Astrocyte (in vitro differentiated cells and primary cell): Measurements from ENCODE around the gene CRLF1. TPM values are rescaled to one million over a fixed set of nuclear protein-coding genes. Genes with fewer than 3 reads are reported as not detected.
A peak's percentile ranks its signal among the peaks of the same experiment; 100 is the strongest.

Source experiments
- DNase-seq: peaks from one replicate; pipeline ENCODE4 v3.0.0-alpha.2; 2010; ENCODE audit warnings: low read depth
- FAIRE-seq: peaks from 2 replicates; lab custom pipeline; 2011; peaks lifted over from hg19 to GRCh38; lab: Jason Lieb, UNC
- H2AFZ ChIP-seq: 2 replicates; pipeline ENCODE4 v1.6.0; 2012; ENCODE audit warnings: low read depth, low read length, inconsistent platforms
- H3K27ac ChIP-seq: 2 replicates; pipeline ENCODE4 v1.5.1; 2011; ENCODE audit warnings: low read depth, low read length, inconsistent platforms
- H3K27me3 ChIP-seq: 2 replicates; pipeline ENCODE4 v1.6.0; 2011; ENCODE audit warnings: low read length, inconsistent platforms; ENCODE audit not compliant: insufficient read depth
- H3K36me3 ChIP-seq: 2 replicates; pipeline ENCODE4 v1.5.1; 2011; ENCODE audit warnings: low read length, inconsistent platforms; ENCODE audit not compliant: insufficient read depth
- H3K4me1 ChIP-seq: 2 replicates; pipeline ENCODE4 v1.5.1; 2011; ENCODE audit warnings: low read length, inconsistent platforms; ENCODE audit not compliant: insufficient read depth
- H3K4me2 ChIP-seq: 2 replicates; pipeline ENCODE4 v1.6.0; 2012; ENCODE audit warnings: low read length, inconsistent platforms
- H3K4me3 ChIP-seq: 2 replicates; pipeline ENCODE4 v1.5.1; 2011; ENCODE audit warnings: low read depth, mild to moderate bottlenecking, low read length, inconsistent platforms; ENCODE audit not compliant: insufficient read depth
- H3K79me2 ChIP-seq: 2 replicates; pipeline ENCODE4 v1.6.0; 2012; ENCODE audit warnings: mild to moderate bottlenecking, low read length, inconsistent platforms; ENCODE audit not compliant: insufficient read depth
- H3K9ac ChIP-seq: 2 replicates; pipeline ENCODE4 v1.6.0; 2012; ENCODE audit warnings: mild to moderate bottlenecking, low read length, inconsistent platforms
- H3K9me3 ChIP-seq: 2 replicates; pipeline ENCODE4 v1.5.1; 2012; ENCODE audit warnings: low read depth, mild to moderate bottlenecking, low read length, inconsistent platforms; ENCODE audit not compliant: insufficient read depth
- H4K20me1 ChIP-seq: 2 replicates; pipeline ENCODE4 v1.6.0; 2012; ENCODE audit warnings: low read length, inconsistent platforms; ENCODE audit not compliant: insufficient read depth
- H3K27ac Mint-ChIP-seq: one replicate; pipeline ENCODE4 v1.8.0; 2021; ENCODE audit warnings: mild to moderate bottlenecking, mixed read lengths; ENCODE audit not compliant: unreplicated experiment
- H3K27me3 Mint-ChIP-seq: one replicate; pipeline ENCODE4 v1.8.0; 2021; ENCODE audit warnings: low read depth, mixed read lengths; ENCODE audit not compliant: unreplicated experiment
- H3K36me3 Mint-ChIP-seq: one replicate; pipeline ENCODE4 v1.8.0; 2021; ENCODE audit warnings: low read depth, mixed read lengths; ENCODE audit not compliant: unreplicated experiment
- H3K4me1 Mint-ChIP-seq: one replicate; pipeline ENCODE4 v1.8.0; 2021; ENCODE audit warnings: low read depth, mixed read lengths; ENCODE audit not compliant: unreplicated experiment
- H3K4me3 Mint-ChIP-seq: one replicate; pipeline ENCODE4 v1.8.0; 2021; ENCODE audit warnings: mild to moderate bottlenecking, moderate library complexity, mixed read lengths; ENCODE audit not compliant: unreplicated experiment
- H3K9me3 Mint-ChIP-seq: one replicate; pipeline ENCODE4 v1.8.0; 2021; ENCODE audit warnings: mild to moderate bottlenecking, mixed read lengths; ENCODE audit not compliant: unreplicated experiment
- CTCF ChIP-seq: IDR thresholded peaks from 2 replicates; pipeline ENCODE4 v1.5.1; 2011; ENCODE audit warnings: low read depth, mild to moderate bottlenecking, inconsistent platforms, low read length, moderate library complexity; ENCODE audit not compliant: insufficient read depth
- EZH2 ChIP-seq: IDR thresholded peaks from 2 replicates; pipeline ENCODE4 v1.6.1; 2012; ENCODE audit warnings: mild to moderate bottlenecking, low read length, inconsistent platforms; ENCODE audit not compliant: insufficient read depth
- total RNA-seq: library from RNA; stranded (reverse); gene quantifications from 2 replicates; pipeline ENCODE4 v1.2.1, GENCODE V29; 2021

The CRLF1 gene
- total RNA-seq, 1 donor from 2014 or later: 18.5 TPM

- Histone ChIP-seq H3K4me1 (peaks cover 9% of the 10 kb centered on the region), H3K4me2 (peak overlapping the region; percentile 14), H4K20me1 (peaks cover 19% of the 10 kb centered on the region), H3K9me3 (peaks cover 2% of the 10 kb centered on the region), H3K79me2 (no peaks in the 10 kb centered on the region), H3K36me3 (no peaks in the 10 kb centered on the region), H3K27ac (no peak overlapping the region), H3K4me3 (no peak overlapping the region), H3K9ac (no peak overlapping the region), H2AFZ (no peak overlapping the region), H3K27me3 (peaks cover 62% of the 10 kb centered on the region)
- Mint-ChIP-seq H3K27ac (no peak overlapping the region), H3K9me3 (peaks cover 8% of the 10 kb centered on the region), H3K36me3 (no peaks in the 10 kb centered on the region), H3K4me1 (peaks cover 5% of the 10 kb centered on the region), H3K27me3 (peaks cover 64% of the 10 kb centered on the region), H3K4me3 (peak overlapping the region; percentile 70)
- no peak for DNase-seq
- no peak for FAIRE-seq
- TF ChIP-seq EZH2: peak; percentile 49
- no peak for TF ChIP-seq CTCF
Observed at GRCh38 chr19:18611327-18612050, 4.9 kb upstream of the CRLF1 start.

- H3K4me1 Mint-ChIP-seq: peaks cover 5% of the 10 kb centered on the region
- TF ChIP-seq EZH2 (peak; percentile 83), CTCF (no peak)
- FAIRE-seq (no peak), DNase-seq (no peak)
- peaks cover 59% of the 10 kb centered on the region for H3K27me3 Mint-ChIP-seq
- no peaks in the 10 kb centered on the region for H3K36me3 ChIP-seq
- H3K9me3 Mint-ChIP-seq: peaks cover 4% of the 10 kb centered on the region
- no peak overlapping the region for H3K4me3 ChIP-seq
- H3K36me3 Mint-ChIP-seq: no peaks in the 10 kb centered on the region
- no peak overlapping the region for H2AFZ ChIP-seq
- H3K9ac ChIP-seq: no peak overlapping the region
- no peaks in the 10 kb centered on the region for H3K9me3 ChIP-seq
- H3K4me1 ChIP-seq: peaks cover 9% of the 10 kb centered on the region
- H3K4me2 ChIP-seq: peak overlapping the region; percentile 14
- H3K27ac Mint-ChIP-seq: no peak overlapping the region
- no peaks in the 10 kb centered on the region for H3K79me2 ChIP-seq
- peak overlapping the region; percentile 70 for H3K4me3 Mint-ChIP-seq
- H3K27me3 ChIP-seq: peaks cover 62% of the 10 kb centered on the region
- no peak overlapping the region for H3K27ac ChIP-seq
- peaks cover 19% of the 10 kb centered on the region for H4K20me1 ChIP-seq
Observed at GRCh38 chr19:18610556-18611326, 4.1 kb upstream of the CRLF1 start.
